Choroid plexus epithelial cell (primary cell): ENCODE results near the gene ABLIM2.
A peak's percentile ranks its signal among the peaks of the same experiment; 100 is the strongest.

Experiments
- DNase-seq: peaks from one replicate; pipeline ENCODE4 v3.0.0-alpha.2; 2010; ENCODE audit warnings: low read depth
- H3K4me3 ChIP-seq: 2 replicates; pipeline ENCODE4 v1.5.1; 2011; ENCODE audit warnings: low read depth, mild to moderate bottlenecking, control low read depth, low read length, moderate library complexity
- CTCF ChIP-seq: conservative IDR thresholded peaks from 2 replicates; pipeline ENCODE4 v1.5.1; 2011; ENCODE audit warnings: low read depth, mild to moderate bottlenecking, control low read depth, inconsistent platforms, low read length, moderate library complexity

Gene ABLIM2

GRCh38 chr4:8136972-8137710 is 21.5 kb downstream of the ABLIM2 start:
- no peak for TF ChIP-seq CTCF
- DNase-seq: no peak
- no peak overlapping the region for H3K4me3 ChIP-seq

GRCh38 chr4:8136529-8136928 is 22.1 kb downstream of the ABLIM2 start:
- DNase-seq: no peak
- TF ChIP-seq CTCF: no peak
- no peak overlapping the region for H3K4me3 ChIP-seq

- no peak overlapping the region for H3K4me3 ChIP-seq
- no peak for TF ChIP-seq CTCF
- DNase-seq: no peak
These were observed 22.9 kb downstream of the ABLIM2 start for GRCh38 chr4:8135666-8136065.

- TF ChIP-seq CTCF: no peak
- no peak overlapping the region for H3K4me3 ChIP-seq
- no peak for DNase-seq
These were observed 24.6 kb downstream of the ABLIM2 start for GRCh38 chr4:8133897-8134563.

GRCh38 chr4:8132947-8133705 is 25.5 kb downstream of the ABLIM2 start:
- DNase-seq: peak; percentile 6
- TF ChIP-seq CTCF: no peak
- no peak overlapping the region for H3K4me3 ChIP-seq

- DNase-seq: no peak
- H3K4me3 ChIP-seq: no peak overlapping the region
- TF ChIP-seq CTCF: no peak
These were observed 26.2 kb downstream of the ABLIM2 start for GRCh38 chr4:8132400-8132799.
